Panc1 (cell line): ENCODE data around the gene AGBL5. TPM values are rescaled to one million over a fixed set of nuclear protein-coding genes. Genes with fewer than 3 reads are reported as not detected.

Source experiments
- ATAC-seq: fragments of 200-7000 bp; cut with Tn5 transposase; 2 replicates; pipeline ENCODE4 v1.9.1; 2020; ENCODE audit warnings: mild to moderate bottlenecking, moderate library complexity
- BruUV-seq: library from RNA; stranded (reverse); fragments of 400-500 nt; replicated peaks from 2 replicates; lab custom pipeline; 2021; lab: Mats Ljungman, UMichigan
- CTCF ChIA-PET: fragments of 300-600 bp; sonication (Branson Sonifier 250); formaldehyde crosslinking; loops from one replicate; lab custom pipeline; 2022; ENCODE audit warnings: antibody characterized with exemption; lab: Charles Lee
- POLR2A ChIA-PET: fragments of 300-600 bp; sonication (Branson Sonifier 250); formaldehyde crosslinking; loops from one replicate; lab custom pipeline; 2022; ENCODE audit warnings: antibody characterized with exemption; lab: Charles Lee
- DNase-seq: peaks from one replicate; pipeline ENCODE4 v3.0.0-alpha.2; 2010; ENCODE audit warnings: low read depth, low spot score
- H3K27ac ChIP-seq: 2 replicates; pipeline ENCODE4 v1.5.1; 2011; ENCODE audit warnings: mild to moderate bottlenecking, low read length, inconsistent platforms
- H3K27me3 ChIP-seq: fragments of 200-500 bp; sonication (Bioruptor generic); 2 replicates; pipeline ENCODE4 v1.6.0; 2014; ENCODE audit warnings: low read length, inconsistent platforms; ENCODE audit not compliant: control insufficient read depth, insufficient read depth
- H3K36me3 ChIP-seq: fragments of 200-500 bp; sonication (Bioruptor generic); 2 replicates; pipeline ENCODE4 v1.5.1; 2014; ENCODE audit warnings: inconsistent platforms, mild to moderate bottlenecking, low read length, moderate library complexity; ENCODE audit not compliant: control insufficient read depth, insufficient read depth
- H3K4me1 ChIP-seq: 2 replicates; pipeline ENCODE4 v1.5.1; 2011; ENCODE audit warnings: inconsistent platforms, mild to moderate bottlenecking, low read length, moderate library complexity; ENCODE audit not compliant: control insufficient read depth, insufficient read depth
- H3K4me3 ChIP-seq, 2 experiments: 2 replicates each; pipeline ENCODE4 v1.5.1; 2011 to 2012; ENCODE audit warnings: low read depth in 2 of 2, low read length in 2 of 2, mild to moderate bottlenecking in 2 of 2, inconsistent platforms in 1 of 2, moderate library complexity in 1 of 2
- H3K9me3 ChIP-seq: fragments of 200-500 bp; sonication (Bioruptor generic); 2 replicates; pipeline ENCODE4 v1.5.1; 2014; ENCODE audit warnings: low read depth, mild to moderate bottlenecking, inconsistent platforms, low read length, moderate library complexity; ENCODE audit not compliant: control insufficient read depth, insufficient read depth
- POLR2AphosphoS5 ChIP-seq: IDR thresholded peaks from 2 replicates; pipeline ENCODE4 v1.6.1; 2012; ENCODE audit warnings: mild to moderate bottlenecking, low read depth, low read length, moderate library complexity
- REST ChIP-seq, 2 experiments: IDR thresholded peaks; 2 replicates each; pipeline ENCODE4 v1.6.1; 2011 to 2012; ENCODE audit warnings: low read depth in 2 of 2, control low read depth in 1 of 2, low read length in 1 of 2, mild to moderate bottlenecking in 1 of 2, moderate library complexity in 1 of 2; ENCODE audit not compliant: insufficient read depth in 1 of 2
- SIN3A ChIP-seq: IDR thresholded peaks from 2 replicates; pipeline ENCODE4 v1.6.1; 2012; ENCODE audit warnings: low read depth, mild to moderate bottlenecking, low read length, moderate library complexity, borderline replicate concordance; ENCODE audit not compliant: insufficient read depth
- TCF7L2 ChIP-seq: IDR thresholded peaks from 2 replicates; pipeline ENCODE4 v1.6.1; 2011; ENCODE audit warnings: mild to moderate bottlenecking, low read depth, low read length, inconsistent platforms
- in situ Hi-C: cut with HindIII; loops from 2 replicates; pipeline ENCODE4 v1.10.0; 2016; ENCODE audit warnings: low sequenced_read_pairs, low pct_unique_long_range_greater_than_20kb
- intact Hi-C: fragments of 100-400 bp; cut with micrococcal nuclease; formaldehyde crosslinking; loops from one replicate; pipeline ENCODE4 v1.10.0; 2022; ENCODE audit not compliant: unreplicated experiment
- total RNA-seq: library from RNA; stranded (reverse); gene quantifications from one replicate; pipeline ENCODE4 v1.2.1, GENCODE V29; 2021; ENCODE audit not compliant: unreplicated experiment
- TF ChIP-seq, protein P1 (sequence below): fragments of 450-650 bp; IDR thresholded peaks from 2 replicates; pipeline ENCODE4 v1.5.1; 2017; ENCODE audit warnings: mild to moderate bottlenecking

The AGBL5 gene
- total RNA-seq, 1 experiment from 2014 or later: 55.6 TPM

GRCh38 chr2:27006602-27007415 is 44.7 kb upstream of the AGBL5 start:
- ATAC-seq (no peak), DNase-seq (no peak)
- BruUV-seq: no TSS peak
- in situ Hi-C loops: no loop called here
- intact Hi-C loops: no loop called here
- no peak for TF ChIP-seq SIN3A
- TF ChIP-seq, protein P1, sequence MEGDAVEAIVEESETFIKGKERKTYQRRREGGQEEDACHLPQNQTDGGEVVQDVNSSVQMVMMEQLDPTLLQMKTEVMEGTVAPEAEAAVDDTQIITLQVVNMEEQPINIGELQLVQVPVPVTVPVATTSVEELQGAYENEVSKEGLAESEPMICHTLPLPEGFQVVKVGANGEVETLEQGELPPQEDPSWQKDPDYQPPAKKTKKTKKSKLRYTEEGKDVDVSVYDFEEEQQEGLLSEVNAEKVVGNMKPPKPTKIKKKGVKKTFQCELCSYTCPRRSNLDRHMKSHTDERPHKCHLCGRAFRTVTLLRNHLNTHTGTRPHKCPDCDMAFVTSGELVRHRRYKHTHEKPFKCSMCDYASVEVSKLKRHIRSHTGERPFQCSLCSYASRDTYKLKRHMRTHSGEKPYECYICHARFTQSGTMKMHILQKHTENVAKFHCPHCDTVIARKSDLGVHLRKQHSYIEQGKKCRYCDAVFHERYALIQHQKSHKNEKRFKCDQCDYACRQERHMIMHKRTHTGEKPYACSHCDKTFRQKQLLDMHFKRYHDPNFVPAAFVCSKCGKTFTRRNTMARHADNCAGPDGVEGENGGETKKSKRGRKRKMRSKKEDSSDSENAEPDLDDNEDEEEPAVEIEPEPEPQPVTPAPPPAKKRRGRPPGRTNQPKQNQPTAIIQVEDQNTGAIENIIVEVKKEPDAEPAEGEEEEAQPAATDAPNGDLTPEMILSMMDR: no peak
- POLR2A ChIA-PET: no interaction called here
- H3K36me3 ChIP-seq: no peaks in the 10 kb centered on the region
- peaks cover 11% of the 10 kb centered on the region for H3K4me1 ChIP-seq
- H3K27ac ChIP-seq: no peak overlapping the region
- no peak overlapping the region for H3K4me3 ChIP-seq
- no peaks in the 10 kb centered on the region for H3K27me3 ChIP-seq
- no peaks in the 10 kb centered on the region for H3K9me3 ChIP-seq
- CTCF ChIA-PET: no interaction called here

- CTCF ChIA-PET: no interaction called here
- TF ChIP-seq, protein P1: no peak
- TF ChIP-seq TCF7L2 (no peak), REST (IDR thresholded peaks at IDR 0.05; ENCODE audit: insufficient read depth in 1 of 2, low read depth in 2 of 2, low read length in 1 of 2) (no peak), SIN3A (no peak), POLR2AphosphoS5 (no peak)
- intact Hi-C loops: no loop called here
- H3K36me3 ChIP-seq: no peaks in the 10 kb centered on the region
- H3K4me1 ChIP-seq: peaks cover 11% of the 10 kb centered on the region
- no peaks in the 10 kb centered on the region for H3K9me3 ChIP-seq
- in situ Hi-C loops: no loop called here
- BruUV-seq: no TSS peak
- POLR2A ChIA-PET: interaction anchor here (0.6 kb wide), 1 partner anchor 157 kb away, joined by 3 read pairs; no protein-coding TSS in a partner anchor
- no peaks in the 10 kb centered on the region for H3K27me3 ChIP-seq
- no peak overlapping the region for H3K4me3 ChIP-seq
- no peak overlapping the region for H3K27ac ChIP-seq
- no peak for ATAC-seq
- DNase-seq: no peak
Observed at GRCh38 chr2:27007416-27008374, 43.8 kb upstream of the AGBL5 start.
